Suprapubic skin (tissue), 4 donors: ENCODE measurements around the gene ZNF467. TPM values are rescaled to one million over a fixed set of nuclear protein-coding genes. Genes with fewer than 3 reads are reported as not detected.

Experiments
- DNase-seq, 2 donors: peaks; one replicate each; pipeline ENCODE4 v3.0.0-alpha.2; 2019; ENCODE audit warnings: low spot score in 2 of 2
- H3K27ac ChIP-seq: fragments of 200-600 bp; sonication (generic); one replicate; pipeline ENCODE4 v1.5.1; 2019
- H3K27me3 ChIP-seq: fragments of 200-600 bp; sonication (generic); one replicate; pipeline ENCODE4 v1.5.1; 2019
- H3K36me3 ChIP-seq: fragments of 200-600 bp; sonication (generic); one replicate; pipeline ENCODE4 v1.5.1; 2019
- H3K4me1 ChIP-seq: fragments of 200-600 bp; sonication (generic); one replicate; pipeline ENCODE4 v1.5.1; 2019
- H3K4me3 ChIP-seq: fragments of 200-600 bp; sonication (generic); one replicate; pipeline ENCODE4 v1.5.1; 2019; ENCODE audit warnings: mild to moderate bottlenecking
- H3K9me3 ChIP-seq: fragments of 200-600 bp; sonication (generic); one replicate; pipeline ENCODE4 v1.5.1; 2019
- EP300 ChIP-seq: sonication (generic); formaldehyde crosslinking; IDR thresholded peaks from one replicate; pipeline ENCODE4 v1.6.1; 2017; ENCODE audit warnings: antibody characterized with exemption
- POLR2A ChIP-seq, 2 donors: fragments of 450-650 bp; IDR thresholded peaks; one replicate each; pipeline ENCODE4 v1.6.1; 2017; ENCODE audit warnings: antibody characterized with exemption in 2 of 2, mild to moderate bottlenecking in 2 of 2, moderate library complexity in 2 of 2
- POLR2AphosphoS5 ChIP-seq, 3 donors: sonication (generic); formaldehyde crosslinking; IDR thresholded peaks; one replicate each; pipeline ENCODE4 v1.6.1; 2017; ENCODE audit warnings: antibody characterized with exemption in 3 of 3
- WGBS: methylation state at CpG from one replicate; pipeline ENCODE4 v1.1.5; 2018; 5-methylcytosine and 5-hydroxymethylcytosine counted together
- total RNA-seq, 4 donors: library from RNA; depleted of rRNA; stranded (reverse); fragments of >200 nt; gene quantifications; one replicate each; pipeline ENCODE4 v1.1.0, GENCODE V29; 2016
- TF ChIP-seq, protein P1 (sequence below), 2 donors: fragments of 200-600 bp in 1 of 2; fragments of 450-650 bp in 1 of 2; sonication (generic) in 1 of 2; IDR thresholded peaks; one replicate each; pipeline ENCODE4 v1.5.1; 2016 to 2019; ENCODE audit warnings: antibody characterized with exemption in 2 of 2, mild to moderate bottlenecking in 1 of 2, moderate library complexity in 1 of 2

Gene ZNF467
- total RNA-seq, 4 donors from 2014 or later, result 2.9 to 10.8 (median 4.6) TPM

DNA sequence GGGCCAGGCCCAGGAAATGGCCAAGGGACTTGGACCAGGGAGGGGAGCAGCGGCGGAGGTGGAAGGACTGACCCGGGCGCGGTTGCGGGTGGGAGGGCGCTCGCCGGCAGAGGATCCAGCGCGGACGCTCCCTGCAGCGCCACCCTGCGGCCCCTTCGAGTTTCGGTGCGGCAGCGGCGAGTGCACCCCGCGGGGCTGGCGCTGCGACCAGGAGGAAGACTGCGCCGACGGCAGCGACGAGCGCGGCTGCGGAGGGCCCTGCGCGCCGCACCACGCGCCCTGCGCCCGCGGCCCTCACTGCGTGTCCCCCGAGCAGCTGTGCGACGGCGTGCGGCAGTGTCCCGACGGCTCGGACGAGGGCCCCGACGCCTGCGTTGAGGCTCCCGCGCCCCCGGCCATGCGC, 16.8 kb upstream of the ZNF467 start:
- Histone ChIP-seq H3K36me3 (no peaks in the 10 kb centered on the region), H3K4me3 (no peak overlapping the region), H3K27me3 (peaks cover 47% of the 10 kb centered on the region), H3K4me1 (peaks cover 18% of the 10 kb centered on the region), H3K27ac (no peak overlapping the region), H3K9me3 (no peaks in the 10 kb centered on the region)
- TF ChIP-seq, protein P1, sequence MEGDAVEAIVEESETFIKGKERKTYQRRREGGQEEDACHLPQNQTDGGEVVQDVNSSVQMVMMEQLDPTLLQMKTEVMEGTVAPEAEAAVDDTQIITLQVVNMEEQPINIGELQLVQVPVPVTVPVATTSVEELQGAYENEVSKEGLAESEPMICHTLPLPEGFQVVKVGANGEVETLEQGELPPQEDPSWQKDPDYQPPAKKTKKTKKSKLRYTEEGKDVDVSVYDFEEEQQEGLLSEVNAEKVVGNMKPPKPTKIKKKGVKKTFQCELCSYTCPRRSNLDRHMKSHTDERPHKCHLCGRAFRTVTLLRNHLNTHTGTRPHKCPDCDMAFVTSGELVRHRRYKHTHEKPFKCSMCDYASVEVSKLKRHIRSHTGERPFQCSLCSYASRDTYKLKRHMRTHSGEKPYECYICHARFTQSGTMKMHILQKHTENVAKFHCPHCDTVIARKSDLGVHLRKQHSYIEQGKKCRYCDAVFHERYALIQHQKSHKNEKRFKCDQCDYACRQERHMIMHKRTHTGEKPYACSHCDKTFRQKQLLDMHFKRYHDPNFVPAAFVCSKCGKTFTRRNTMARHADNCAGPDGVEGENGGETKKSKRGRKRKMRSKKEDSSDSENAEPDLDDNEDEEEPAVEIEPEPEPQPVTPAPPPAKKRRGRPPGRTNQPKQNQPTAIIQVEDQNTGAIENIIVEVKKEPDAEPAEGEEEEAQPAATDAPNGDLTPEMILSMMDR (IDR thresholded peaks at IDR 0.05), result peak in 1 of 2 donors; percentile 54
- no peak for TF ChIP-seq EP300
- TF ChIP-seq POLR2AphosphoS5 (IDR thresholded peaks at IDR 0.05), result no peak
- WGBS, result 3% methylated on average over 12 of the region's 56 CpGs
- no peak for DNase-seq

DNA sequence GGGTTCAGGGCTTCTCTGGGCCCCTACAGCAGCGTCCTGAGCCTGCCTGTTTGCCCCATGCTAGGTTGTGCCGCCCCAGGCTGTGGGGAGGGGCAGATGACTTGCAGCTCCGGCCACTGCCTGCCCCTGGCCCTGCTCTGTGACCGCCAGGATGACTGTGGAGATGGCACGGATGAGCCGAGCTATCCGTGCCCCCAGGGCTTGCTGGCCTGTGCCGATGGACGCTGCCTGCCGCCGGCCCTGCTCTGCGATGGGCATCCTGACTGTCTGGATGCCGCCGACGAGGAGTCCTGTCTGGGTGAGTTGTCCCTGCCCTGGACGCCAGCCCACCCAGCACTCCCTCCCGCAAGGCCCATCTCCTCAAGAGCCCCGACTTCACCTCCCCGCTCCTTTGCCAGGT, 15.7 kb upstream of the ZNF467 start:
- H3K27me3 ChIP-seq, result peaks cover 47% of the 10 kb centered on the region
- H3K36me3 ChIP-seq, result no peaks in the 10 kb centered on the region
- TF ChIP-seq POLR2A (IDR thresholded peaks at IDR 0.05) (no peak), POLR2AphosphoS5 (IDR thresholded peaks at IDR 0.05) (no peak), EP300 (no peak)
- peaks cover 18% of the 10 kb centered on the region for H3K4me1 ChIP-seq
- DNase-seq, result no peak
- no peak overlapping the region for H3K27ac ChIP-seq
- no peak overlapping the region for H3K4me3 ChIP-seq
- 87% methylated on average over 16 of the region's 19 CpGs for WGBS
- no peaks in the 10 kb centered on the region for H3K9me3 ChIP-seq

DNA sequence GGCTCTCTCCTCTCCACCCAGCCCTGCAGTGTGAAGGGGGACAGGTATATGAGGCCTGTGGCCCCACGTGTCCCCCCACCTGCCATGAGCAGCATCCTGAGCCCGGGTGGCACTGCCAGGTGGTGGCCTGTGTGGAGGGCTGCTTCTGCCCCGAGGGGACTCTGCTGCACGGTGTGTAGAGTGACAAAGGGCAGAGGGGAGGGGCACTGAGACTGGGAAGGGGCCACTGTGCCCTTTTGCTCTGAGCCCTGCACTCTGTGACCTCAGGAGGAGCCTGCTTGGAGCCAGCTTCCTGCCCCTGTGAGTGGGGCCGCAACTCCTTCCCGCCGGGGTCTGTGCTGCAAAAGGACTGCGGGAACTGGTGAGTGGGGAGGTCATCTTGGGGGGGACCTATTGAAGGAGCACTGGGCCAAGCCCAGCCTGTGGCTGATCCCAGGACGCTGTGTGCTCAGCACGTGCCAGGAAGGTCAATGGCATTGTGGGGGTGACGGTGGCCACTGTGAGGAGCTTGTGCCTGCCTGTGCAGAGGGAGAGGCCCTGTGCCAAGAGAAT, 15.0 kb upstream of the ZNF467 start:
- H3K27ac ChIP-seq, result no peak overlapping the region
- no peaks in the 10 kb centered on the region for H3K9me3 ChIP-seq
- H3K36me3 ChIP-seq, result no peaks in the 10 kb centered on the region
- peaks cover 25% of the 10 kb centered on the region for H3K4me1 ChIP-seq
- DNase-seq, result no peak
- H3K27me3 ChIP-seq, result peaks cover 47% of the 10 kb centered on the region
- TF ChIP-seq EP300, result no peak
- H3K4me3 ChIP-seq, result no peak overlapping the region
- WGBS, result no CpG with 5 or more reads among the region's 11 CpGs

DNA sequence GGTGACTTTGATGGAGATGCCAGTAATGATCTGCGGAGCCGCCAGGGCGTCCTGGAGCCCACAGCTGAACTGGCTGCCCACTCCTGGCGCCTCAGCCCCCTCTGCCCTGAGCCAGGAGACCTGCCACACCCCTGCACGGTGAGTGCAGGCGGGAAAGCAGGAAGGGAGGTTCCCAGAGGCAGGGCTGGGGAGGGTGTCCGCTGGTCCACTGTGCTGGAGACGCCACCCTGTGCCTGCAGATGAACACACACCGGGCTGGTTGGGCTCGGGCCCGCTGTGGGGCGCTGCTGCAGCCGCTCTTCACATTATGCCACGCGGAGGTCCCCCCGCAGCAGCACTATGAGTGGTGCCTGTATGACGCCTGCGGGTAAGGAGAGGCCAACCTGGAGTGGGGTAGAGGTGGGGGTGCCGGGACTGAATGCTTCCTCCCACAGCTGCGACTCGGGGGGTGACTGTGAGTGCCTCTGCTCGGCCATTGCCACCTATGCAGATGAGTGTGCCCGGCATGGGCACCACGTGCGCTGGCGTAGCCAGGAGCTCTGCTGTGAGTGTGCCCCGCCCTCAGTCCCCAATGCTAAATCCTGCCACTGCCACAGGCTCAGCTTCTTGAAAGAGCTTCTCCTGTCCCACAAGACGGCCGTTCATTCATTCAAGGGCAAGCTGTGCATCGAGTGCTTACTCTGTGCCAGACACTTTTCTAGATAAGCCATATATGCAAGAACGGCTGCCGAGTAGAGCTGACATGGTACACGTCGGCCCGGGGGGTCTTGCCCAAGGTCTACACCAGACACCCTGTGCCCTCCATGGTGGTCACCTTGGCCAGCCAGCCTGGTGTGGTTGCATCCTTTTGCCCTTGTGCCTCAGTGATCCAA, 14.3 kb upstream of the ZNF467 start:
- Histone ChIP-seq H3K9me3 (no peaks in the 10 kb centered on the region), H3K4me3 (peak overlapping the region; percentile 12), H3K36me3 (no peaks in the 10 kb centered on the region), H3K27me3 (peaks cover 50% of the 10 kb centered on the region), H3K4me1 (peaks cover 25% of the 10 kb centered on the region), H3K27ac (no peak overlapping the region)
- DNase-seq, result no peak
- 9% methylated on average over 4 of the region's 35 CpGs for WGBS
- TF ChIP-seq EP300, result no peak
- no peak for TF ChIP-seq POLR2AphosphoS5 (IDR thresholded peaks at IDR 0.05)
- TF ChIP-seq POLR2A (IDR thresholded peaks at IDR 0.05), result no peak
- TF ChIP-seq, protein P1 (IDR thresholded peaks at IDR 0.05), result no peak

DNA sequence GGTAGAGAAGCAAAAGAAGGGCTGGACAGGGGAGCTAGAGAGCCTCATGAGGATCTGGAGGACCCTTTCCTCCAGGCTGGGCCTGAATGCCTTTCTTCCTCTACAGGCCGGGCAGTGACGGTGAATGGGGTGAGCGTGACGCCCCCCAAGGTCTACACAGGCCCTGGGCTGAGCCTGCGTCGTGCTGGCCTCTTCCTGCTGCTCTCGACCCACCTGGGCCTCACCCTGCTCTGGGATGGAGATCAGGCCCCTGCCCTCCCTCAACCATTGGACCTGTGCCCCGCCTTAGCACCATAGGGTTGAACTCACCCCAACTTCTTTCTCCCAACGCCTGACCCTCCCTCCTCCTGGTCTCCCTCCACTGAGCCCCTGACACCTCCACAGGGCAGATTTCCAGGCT, 12.6 kb upstream of the ZNF467 start:
- no peak for TF ChIP-seq EP300
- TF ChIP-seq, protein P1 (IDR thresholded peaks at IDR 0.05), result no peak
- TF ChIP-seq POLR2A (IDR thresholded peaks at IDR 0.05), result no peak
- TF ChIP-seq POLR2AphosphoS5 (IDR thresholded peaks at IDR 0.05), result no peak
- Histone ChIP-seq H3K9me3 (no peaks in the 10 kb centered on the region), H3K36me3 (no peaks in the 10 kb centered on the region), H3K27ac (no peak overlapping the region), H3K4me1 (peaks cover 25% of the 10 kb centered on the region), H3K4me3 (no peak overlapping the region), H3K27me3 (peaks cover 38% of the 10 kb centered on the region)
- WGBS, result 88% methylated on average over 9 of the region's 9 CpGs
- no peak for DNase-seq

DNA sequence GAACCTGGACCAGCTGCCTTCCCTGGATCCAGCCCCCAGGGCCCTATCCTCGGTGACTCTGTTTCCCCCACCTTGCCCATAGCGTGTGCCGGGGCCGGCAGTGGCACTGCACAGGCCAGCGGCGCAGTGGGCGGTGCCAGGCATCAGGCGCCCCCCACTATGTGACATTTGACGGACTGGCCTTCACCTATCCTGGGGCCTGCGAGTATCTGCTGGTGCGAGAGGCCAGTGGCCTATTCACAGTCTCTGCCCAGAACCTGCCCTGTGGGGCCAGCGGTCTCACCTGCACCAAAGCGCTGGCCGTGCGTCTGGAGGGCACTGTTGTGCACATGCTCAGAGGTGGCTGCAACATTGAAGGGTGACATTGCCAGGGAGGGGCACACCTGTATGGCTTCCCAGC, 12.0 kb upstream of the ZNF467 start:
- Histone ChIP-seq H3K36me3 (no peaks in the 10 kb centered on the region), H3K9me3 (no peaks in the 10 kb centered on the region), H3K4me1 (peaks cover 24% of the 10 kb centered on the region), H3K27me3 (peaks cover 32% of the 10 kb centered on the region), H3K27ac (no peak overlapping the region), H3K4me3 (no peak overlapping the region)
- no peak for DNase-seq
- TF ChIP-seq POLR2A (IDR thresholded peaks at IDR 0.05), result no peak
- no peak for TF ChIP-seq POLR2AphosphoS5 (IDR thresholded peaks at IDR 0.05)
- no peak for TF ChIP-seq EP300
- TF ChIP-seq, protein P1 (IDR thresholded peaks at IDR 0.05), result no peak
- WGBS, result 92% methylated on average over 10 of the region's 15 CpGs
